ENCODE data around the gene BCLAF1.

The BCLAF1 gene

DNA sequence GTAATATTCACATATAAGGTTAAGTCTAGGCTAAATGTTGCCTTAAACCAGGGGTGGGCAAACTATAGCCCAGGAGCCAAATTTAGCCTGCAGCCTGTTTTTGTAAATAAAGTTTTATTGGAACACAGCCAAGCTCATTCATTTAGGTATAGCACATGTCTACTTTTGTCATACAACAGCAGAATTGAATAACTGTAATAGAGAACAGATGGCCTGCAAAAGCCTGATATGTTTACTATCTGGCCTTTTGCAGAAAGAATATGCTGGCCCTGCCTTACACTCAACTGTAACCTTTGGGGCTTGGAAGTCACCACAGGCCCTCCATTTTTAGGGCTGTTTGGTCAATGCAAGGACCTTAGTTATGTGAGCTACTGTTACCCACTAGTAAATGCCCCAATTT lies 17.7 kb upstream of the BCLAF1 start:
- no peak for DNase-seq

DNA sequence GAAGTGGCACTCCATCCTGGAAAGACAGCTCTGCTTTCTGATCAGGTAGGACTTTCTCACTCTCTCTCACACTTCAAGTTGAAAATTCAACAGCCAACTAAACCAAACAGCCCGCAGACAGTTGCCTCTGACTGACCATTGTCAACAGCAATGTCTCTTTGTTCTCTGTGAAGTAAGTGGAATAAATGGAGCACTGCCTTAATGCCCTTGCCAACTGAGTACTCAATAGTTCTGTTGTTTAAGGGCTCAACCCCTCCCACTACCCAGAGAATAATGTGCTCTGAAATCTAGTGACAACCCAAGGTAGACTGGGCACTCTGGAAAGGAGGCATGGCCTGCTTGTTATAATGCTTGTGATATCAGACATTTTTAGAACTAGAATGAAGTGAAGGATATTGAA lies 16.8 kb upstream of the BCLAF1 start:
- no peak for DNase-seq

DNA sequence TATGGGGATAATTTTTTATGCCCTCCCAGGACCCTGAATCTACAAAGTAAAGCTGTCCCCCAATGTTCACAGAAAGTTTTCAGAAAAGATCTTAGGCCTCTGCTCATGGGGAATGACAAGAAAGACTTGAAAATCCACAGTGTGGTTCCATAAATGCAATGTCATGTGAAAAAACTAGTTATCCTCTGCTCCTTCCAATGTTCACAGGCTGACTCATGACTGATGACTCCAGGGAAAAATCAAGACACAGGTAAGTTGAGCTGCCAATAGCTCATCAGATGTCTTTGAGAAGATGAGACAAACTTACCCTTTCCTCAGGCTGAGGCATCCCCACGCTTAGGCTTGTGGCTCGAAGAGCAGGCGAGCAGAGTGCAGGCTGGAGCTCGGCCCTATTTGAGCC lies 14.8 kb upstream of the BCLAF1 start:
- no peak for DNase-seq

DNA sequence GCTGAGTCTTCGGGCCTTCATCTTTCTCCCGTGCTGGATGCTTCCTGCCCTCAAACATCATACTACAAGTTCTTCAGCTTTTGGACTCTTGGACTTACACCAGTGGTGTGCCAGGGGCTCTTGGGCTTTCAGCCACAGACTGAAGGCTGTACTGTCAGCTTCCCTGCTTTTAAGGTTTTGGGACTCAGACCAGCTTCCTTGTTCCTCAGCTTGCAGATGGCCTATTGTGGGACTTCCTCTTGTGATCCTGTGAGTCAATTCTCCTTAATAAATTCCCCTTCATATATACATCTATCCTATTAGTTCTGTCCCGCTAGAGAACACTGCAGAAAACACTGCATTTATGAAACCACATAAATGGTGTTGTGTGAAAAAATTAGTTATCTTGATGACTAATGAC lies 13.9 kb upstream of the BCLAF1 start:
- DNase-seq: no peak

DNA sequence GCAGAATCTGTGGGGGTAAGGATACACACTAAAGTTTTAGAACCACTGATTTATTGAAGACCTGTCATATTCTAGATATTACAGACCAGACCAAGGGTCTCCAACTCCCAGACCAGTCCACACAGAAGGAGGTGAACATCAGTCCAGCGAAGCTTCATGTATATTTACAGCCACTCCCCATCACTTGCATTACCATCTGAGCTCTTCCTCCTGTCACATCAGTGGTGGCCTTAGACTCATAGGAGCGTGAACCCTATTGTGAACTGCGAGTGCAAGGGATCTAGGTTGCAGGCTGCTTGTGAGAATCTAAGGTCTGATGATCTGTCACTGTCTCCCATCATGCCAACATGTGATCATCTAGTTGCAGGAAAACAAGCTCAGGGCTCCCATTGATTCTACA lies 5.0 kb upstream of the BCLAF1 start:
- no peak for DNase-seq

DNA sequence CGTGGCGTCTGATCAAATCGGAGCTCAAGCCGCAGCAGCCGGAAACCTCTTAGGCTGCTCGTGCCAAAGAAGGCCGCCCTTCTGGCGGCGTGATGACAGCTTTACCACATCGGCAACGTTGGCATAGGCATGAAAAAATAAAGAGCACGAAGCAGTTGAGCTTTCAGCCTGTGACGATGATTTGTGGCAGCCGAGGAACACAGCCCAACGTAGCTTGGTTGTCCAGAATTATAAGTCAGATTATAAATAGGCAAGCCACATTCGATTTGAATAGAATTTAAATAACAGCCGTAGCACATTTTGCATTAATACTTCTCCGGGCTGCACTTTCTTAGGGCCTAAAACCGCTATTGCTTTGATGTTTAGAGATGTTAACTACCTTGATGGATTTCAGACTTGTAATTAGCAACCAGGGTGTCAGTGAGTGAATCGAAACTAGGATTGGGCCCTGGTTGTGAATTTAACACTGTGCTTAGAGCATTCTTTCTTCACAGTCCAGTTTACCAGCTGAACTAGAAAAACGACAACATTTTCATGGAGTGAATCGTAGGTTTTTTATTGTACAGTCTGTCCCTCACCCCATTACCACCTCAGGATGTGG lies 864 bp upstream of the BCLAF1 start:
- peak in 1 of 2 donors; percentile 71 for DNase-seq

DNA sequence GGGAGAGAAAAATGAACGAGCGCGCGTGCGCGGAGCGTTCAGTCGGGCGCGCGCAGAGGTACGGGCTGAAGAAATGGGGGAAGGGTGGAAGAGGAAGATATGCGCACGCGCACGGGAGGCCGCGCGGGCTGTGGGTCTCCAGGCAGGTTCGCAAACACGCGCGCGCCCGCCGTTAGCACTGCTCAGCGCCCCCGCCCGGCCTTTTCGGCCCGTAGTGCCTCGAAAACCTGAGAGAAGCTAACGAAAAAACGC lies 393 bp downstream of the BCLAF1 start:
- peak; percentile 90 to 92 for DNase-seq

DNA sequence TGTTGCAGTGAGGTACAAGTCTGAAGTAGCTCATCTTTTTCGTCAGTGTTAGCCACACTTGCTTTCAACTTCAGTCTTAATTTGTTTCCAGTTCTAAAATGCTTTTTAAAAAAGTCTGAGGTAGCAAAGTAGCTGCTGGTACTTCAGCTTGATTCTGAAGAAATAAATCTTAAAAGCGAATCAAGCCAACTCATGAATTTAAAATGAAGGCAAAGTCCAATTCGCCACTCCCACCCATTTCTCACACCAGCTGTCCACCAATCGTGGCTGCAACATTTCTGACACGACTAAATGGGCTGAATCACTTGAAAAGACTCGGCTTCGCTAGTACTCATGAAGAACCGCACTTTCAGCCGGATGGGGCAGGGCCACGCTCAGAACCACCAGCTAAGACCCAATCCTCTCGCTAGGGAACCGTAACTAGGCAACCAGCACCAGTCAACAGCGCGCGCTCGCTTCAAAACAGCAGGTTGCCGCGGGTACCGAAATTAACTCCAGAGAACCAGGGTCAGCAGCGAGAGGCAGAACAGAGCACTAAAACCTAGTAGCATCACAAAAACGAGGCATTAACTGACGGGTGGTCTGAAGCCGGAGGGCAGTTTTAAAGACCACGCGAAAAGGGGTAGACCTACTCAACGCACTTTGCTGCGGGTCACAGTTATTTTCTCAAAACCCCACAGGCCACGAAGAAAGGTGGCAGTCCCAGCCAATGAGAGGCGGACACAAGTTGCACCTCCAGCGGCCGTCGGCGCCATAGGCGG lies 900 bp downstream of the BCLAF1 start:
- peak; percentile 67 to 85 for DNase-seq

DNA sequence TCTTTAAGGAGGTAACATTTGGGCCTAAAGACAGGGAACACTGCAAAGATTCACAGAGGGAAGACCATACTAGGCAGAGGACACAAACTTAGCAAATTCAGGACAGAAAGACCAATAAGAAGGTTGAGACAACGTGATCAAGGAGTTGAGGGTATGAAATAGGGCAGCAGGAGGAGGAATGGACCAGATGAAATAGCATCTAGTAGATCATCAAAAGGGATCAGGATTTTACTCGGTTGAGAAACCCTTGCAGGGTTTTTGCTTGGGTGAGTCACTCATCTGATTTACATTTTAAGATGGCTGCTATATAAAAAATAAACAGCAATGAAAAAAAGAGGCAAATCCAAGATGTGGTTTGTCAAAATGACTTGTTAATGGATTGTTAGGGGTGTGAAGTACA lies 4.7 kb downstream of the BCLAF1 start:
- DNase-seq: no peak

DNA sequence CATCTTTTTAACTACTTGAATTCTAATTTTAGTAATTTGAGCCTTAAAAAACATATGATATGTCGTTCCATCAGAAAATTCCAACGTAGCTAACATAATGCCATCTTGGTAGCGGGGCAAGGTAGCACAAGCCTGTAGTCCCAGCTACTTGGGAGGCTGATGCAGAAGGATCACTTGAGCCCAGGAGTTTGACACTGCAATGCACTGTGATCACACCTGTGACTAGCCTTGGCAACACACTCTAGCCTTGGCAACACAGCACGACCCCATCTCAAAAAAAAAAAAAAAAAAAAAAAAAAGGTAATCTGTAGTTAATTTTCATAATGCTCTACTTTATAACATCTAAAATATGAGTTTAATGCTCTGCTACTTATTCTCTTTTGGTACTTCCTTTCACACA lies 6.7 kb downstream of the BCLAF1 start:
- no peak for DNase-seq

DNA sequence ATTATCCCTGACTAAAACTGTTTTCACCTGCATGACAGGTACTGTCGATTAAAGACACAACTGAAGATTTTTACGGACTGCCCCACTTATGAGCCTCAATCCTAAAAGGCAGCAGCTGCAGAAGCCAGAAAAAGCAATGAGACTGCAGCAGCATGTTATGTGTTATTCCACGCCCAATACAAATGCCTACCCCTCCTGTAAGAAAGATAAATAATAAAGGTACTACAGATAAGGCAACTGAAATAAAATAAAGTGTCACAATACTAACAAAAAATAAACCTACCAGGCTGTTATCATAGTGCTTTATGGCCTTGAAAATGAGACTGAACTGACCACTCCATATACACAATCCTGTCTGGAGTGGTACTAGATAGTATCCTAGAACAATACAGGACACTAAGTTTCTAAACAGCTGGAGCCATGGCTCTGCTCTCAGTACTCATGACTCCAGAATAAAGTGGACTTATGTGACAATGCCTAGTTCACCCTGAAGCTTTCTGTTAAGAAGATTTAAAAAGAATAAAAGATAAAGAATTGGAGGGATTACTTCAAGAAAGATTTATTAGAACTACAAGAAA lies 9.5 kb downstream of the BCLAF1 start:
- no peak for DNase-seq

DNA sequence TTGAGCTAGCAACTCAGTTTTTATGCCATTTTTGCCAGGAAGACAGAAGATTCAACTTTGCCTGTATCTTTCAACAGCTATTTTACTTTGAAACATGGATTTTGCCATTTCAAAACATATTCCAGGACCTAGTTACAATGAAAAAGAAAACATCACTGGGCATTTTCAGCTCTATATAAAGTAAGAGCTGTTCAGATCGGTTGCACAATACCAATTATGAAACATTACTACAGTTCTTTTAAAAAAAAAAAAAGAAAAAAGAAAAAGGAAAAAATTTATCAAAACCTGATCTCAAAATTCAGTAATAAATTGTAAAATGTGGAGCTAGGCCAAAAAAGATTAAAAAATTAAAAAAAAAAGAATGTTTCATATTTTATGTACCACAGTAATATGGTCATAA lies 15.6 kb downstream of the BCLAF1 start:
- DNase-seq: no peak

DNA sequence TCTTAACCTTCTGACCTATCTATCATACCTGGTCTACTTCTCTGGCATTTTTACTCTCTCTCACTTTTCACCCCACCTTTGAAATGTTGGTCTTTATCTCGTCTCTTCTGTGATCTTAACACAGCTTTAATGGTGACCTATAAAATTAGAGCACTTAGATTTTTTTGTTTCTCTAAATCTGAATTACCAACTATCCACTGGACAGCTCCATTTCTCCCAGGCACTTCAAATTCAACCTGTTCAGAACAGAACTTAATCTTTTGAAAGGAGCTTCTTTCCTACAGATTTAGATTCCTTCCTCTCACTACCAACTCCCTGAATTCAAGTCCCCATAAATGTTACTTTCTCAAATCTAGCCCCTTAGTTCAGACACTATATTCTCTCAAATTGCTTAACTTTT lies 24.5 kb downstream of the BCLAF1 start:
- no peak for DNase-seq

DNA sequence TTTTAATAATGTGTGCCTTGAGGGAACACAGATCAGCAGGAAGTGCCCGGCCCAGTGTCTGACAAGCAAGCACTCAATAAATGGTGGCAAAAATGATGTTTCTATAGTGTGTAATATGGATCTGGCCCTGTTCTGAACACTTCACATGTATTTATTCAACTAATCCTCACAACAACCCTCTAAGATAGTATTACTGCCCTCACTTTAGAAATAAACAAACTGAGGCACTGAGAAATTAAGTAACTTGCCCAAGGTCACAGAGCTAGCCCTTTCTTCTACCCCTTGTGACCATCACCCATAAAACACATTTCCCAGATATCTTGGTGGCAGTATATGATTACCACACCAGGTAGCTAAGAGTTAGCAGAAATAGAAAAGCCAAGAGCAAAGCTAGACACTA lies 26.7 kb downstream of the BCLAF1 start:
- no peak for DNase-seq

DNA sequence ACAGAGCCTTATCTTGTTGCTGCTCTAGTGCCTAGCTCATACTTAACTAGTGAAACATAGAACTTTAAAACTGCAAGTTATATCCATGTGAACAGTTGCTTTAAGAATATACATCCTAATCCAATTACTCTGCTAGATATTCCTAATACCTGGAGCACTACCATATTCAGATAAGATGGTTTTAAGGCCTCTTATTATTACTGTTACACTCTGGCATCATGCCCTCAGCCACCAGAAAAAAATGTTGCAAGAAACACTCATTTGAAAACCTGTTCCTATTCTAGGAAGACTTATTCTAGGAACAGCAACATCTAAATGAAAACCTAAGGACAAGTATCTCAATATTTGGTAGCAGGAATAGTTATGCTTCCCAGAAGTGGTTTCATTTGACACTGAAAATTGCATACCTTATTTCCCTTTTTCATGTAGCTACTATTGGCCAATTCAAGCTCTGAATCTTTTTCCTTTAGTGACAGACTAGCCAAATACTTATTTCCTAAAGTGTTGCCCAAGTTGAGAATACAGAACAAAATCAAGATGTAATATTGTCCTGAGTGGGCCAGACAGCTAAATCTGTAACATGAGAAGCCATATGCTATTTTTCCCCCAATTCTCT lies 34.7 kb downstream of the BCLAF1 start:
- no peak for DNase-seq

DNA sequence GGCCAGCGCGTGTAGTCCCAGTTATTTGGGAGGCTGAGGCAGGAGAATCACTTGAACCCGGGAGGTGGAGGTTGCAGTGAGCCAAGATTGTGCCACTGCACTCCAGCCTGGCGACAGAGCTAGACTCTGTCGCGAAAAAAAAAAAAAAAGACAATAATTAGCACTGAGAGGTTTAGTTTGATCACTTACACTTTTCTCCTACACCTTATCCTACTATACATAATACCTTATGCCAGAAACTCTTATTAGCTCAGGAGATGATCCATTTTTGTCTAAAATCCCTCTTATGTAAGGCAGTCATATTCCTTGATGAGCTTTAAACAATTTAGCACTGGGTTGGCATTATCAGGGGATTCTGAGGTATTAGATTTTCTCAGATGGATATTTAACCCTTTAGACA lies 35.9 kb downstream of the BCLAF1 start:
- DNase-seq: no peak

DNA sequence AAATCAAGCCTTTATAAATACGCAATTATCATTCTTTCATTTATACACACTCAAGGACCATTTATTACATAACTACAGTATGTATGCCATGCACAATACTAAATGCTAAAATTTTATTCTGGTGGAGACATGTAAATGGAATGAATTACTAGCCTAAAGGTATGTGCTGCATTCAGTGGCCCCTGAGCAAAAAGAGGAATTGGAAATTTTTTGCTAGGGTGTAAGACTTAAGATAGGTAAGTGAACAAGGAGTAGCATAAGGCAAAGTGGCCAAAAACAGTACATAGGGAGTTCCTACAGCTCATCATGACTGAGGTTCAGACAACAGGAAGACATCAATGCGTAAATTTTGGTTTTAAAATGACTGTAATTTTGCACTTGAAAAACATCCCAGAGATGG lies 37.2 kb downstream of the BCLAF1 start:
- no peak for DNase-seq

DNA sequence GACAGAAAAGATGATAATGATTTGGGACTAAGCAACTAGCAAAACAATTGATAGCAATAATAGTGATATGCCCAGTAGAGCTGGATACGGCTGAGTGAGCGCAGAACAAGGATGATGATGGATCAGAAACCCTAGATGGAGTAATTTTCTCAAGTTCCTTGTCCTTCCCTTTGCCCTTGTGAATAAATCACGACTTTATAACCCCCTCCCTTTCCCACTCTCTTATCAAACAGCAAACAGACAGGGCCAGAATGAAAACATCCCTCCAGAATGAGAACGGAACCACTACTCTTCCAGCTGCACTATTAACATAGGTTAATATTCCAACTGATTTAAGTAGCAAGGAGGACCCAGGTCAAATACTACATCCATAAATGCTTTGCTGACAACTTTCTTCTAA lies 38.3 kb downstream of the BCLAF1 start:
- no peak for DNase-seq

DNA sequence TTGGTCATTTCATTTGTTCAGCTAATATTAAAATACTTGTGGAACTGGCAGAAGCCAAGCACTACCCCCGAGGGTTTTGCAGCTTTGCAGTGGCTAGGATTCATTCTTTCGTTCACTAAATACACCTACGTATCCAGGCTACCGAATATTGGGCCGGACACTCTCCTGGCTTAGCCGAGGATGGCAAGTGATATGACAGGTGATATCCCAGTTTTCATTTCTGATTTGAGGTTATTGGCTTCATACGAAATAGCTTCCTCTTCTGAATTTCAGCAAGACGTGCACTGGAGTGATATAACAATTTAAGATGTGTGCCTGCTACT lies 39.0 kb downstream of the BCLAF1 start:
- no peak for DNase-seq

DNA sequence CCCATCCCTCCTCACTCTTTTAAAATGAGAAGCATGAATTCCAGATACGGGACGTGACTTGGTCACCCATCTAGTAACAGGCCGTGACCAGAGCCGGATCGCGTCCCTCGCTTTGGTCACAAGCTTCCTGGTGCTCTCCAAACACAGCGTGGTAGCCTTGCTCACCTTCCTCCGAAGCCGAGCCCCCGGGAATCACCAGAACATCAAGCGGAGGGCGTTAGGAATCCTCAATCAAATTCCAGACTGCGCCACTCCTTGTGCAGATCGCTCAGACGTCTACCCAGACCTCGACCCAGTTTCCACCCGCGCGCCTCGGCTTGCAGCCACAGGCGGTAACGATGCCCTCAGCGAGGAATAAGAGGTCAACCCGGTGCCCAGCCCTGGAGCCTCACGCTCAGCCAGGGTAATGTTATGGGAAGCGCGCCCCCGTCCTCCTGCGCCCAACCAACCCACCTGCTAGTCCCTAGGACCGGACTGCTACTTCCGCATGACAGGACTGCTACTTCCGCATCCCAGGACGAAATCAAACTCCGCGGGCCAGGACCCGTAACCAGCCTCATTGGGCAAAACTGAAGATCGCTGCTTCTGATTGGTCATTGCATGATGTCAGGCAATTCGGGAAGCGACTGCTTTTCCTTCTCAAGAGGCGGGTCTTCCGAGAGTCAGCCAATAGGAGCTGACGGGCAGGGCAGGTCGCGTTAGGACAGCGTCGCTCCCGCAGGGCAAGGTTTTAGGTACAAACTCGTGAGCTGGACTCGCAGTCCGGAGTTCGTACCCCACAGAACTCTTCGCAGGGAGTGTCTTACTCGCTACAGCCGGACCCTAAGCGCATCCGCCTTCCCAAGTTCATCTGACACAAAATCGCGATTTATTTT lies 39.6 kb downstream of the BCLAF1 start, which contains the start of gene MTFR2:
TSS of gene MTFR2 (minus strand) at position 501 of the 875 bp plus-strand sequence. CDS start 1,212 bp downstream, outside the sequence.
- peak; percentile 80 to 97 for DNase-seq

DNA sequence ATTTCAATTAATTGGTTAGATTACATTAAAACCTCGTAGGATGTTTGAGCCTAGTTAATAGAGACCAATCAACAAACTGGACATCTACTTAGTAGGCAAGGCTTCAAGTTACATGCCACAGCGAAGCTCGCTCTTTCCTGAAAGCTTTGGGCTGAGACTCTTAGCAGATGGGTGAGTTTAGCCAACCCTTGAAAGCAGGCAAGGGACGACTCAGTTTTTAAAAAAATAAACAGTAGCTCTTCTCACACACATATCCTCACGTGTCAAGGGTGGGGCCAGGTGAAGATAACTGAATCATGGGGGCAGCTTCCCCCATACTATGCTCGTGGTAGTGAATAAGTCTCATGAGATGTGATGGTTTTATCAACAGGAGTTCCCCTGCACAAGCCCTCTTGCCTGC lies 40.3 kb downstream of the BCLAF1 start:
- no peak for DNase-seq

DNA sequence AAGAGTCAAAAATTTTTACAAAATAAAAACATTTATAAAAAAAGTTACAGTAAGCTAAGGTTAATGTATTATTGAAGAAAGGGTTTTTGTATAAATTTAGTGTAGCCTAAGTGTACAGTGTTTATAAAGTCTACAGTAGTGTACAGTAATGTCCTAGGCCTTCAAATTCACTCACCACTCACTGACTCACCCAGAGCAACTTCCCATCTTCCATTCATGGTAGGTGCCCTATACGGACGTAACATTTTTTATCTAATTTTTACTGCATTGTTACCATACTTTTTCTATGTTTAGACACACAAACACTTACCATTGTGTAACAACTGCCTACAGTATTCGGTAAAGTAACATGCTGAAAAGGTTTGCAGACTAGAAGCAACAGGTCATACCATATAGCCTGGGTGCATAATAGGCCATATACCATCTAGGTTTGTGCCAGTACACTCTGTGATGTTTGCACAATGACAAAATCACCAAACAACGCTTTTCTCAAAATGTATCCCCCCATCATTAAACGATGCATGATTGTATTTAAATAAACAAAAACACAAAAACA lies 45.5 kb downstream of the BCLAF1 start:
- DNase-seq: no peak
